Suppressor macrophage treated with lipopolysaccharide for 4 hours (primary cell): ENCODE data around the gene DGKH.
"Not testable (repeated sequence)": the region's sequence is repeated elsewhere in the genome, so short reads cannot be mapped to it uniquely, and the experiment has no call there.

Experiments
- DNase-seq: peaks from one replicate; pipeline ENCODE4 v3.0.0-alpha.2; 2020

DGKH gene

GRCh38 chr13:42174344-42175162, 126.1 kb downstream of the DGKH start:
- no peak for DNase-seq

GRCh38 chr13:42176294-42176693, 127.8 kb downstream of the DGKH start:
- no peak for DNase-seq

GRCh38 chr13:42177189-42177588, 128.7 kb downstream of the DGKH start:
- no peak for DNase-seq

GRCh38 chr13:42181381-42181953, 133.0 kb downstream of the DGKH start:
- no peak for DNase-seq

GRCh38 chr13:42189061-42189460, 140.6 kb downstream of the DGKH start:
- no peak for DNase-seq

GRCh38 chr13:42190529-42190928, 142.1 kb downstream of the DGKH start:
- no peak for DNase-seq

GRCh38 chr13:42211704-42212464, 163.4 kb downstream of the DGKH start:
- peak; percentile 12 for DNase-seq

- DNase-seq = no peak
Observed at GRCh38 chr13:42214446-42214845, 166.0 kb downstream of the DGKH start.

GRCh38 chr13:42215578-42216421, 167.4 kb downstream of the DGKH start:
- no peak for DNase-seq

GRCh38 chr13:42216422-42216735, 167.9 kb downstream of the DGKH start:
- no peak for DNase-seq

- DNase-seq = no peak
Observed at GRCh38 chr13:42218576-42218975, 170.1 kb downstream of the DGKH start.

GRCh38 chr13:42219051-42219450, 170.6 kb downstream of the DGKH start:
- no peak for DNase-seq

GRCh38 chr13:42219876-42220275, 171.4 kb downstream of the DGKH start:
- DNase-seq = no peak

- DNase-seq = no peak
Observed at GRCh38 chr13:42221121-42221765, 172.8 kb downstream of the DGKH start.

- no peak for DNase-seq
Observed at GRCh38 chr13:42223681-42224080, 175.2 kb downstream of the DGKH start.

GRCh38 chr13:42225051-42225450, 176.6 kb downstream of the DGKH start:
- DNase-seq = no peak

- DNase-seq = not testable (repeated sequence)
Observed at GRCh38 chr13:42226759-42227158, 178.3 kb downstream of the DGKH start.

- DNase-seq = no peak
Observed at GRCh38 chr13:42228527-42228926, 180.1 kb downstream of the DGKH start.

GRCh38 chr13:42229287-42229686, 180.8 kb downstream of the DGKH start:
- DNase-seq = no peak

- DNase-seq = no peak
Observed at GRCh38 chr13:42232671-42233070, 184.2 kb downstream of the DGKH start.

- no peak for DNase-seq
Observed at GRCh38 chr13:42233726-42234125, 185.3 kb downstream of the DGKH start.

GRCh38 chr13:42239161-42239560, 190.7 kb downstream of the DGKH start:
- DNase-seq = no peak

- DNase-seq = no peak
Observed at GRCh38 chr13:42239644-42240043, 191.2 kb downstream of the DGKH start.
